Mesothelial cell of epicardium (in vitro differentiated cells): ENCODE results near the gene GYS1. TPM values are rescaled to one million over a fixed set of nuclear protein-coding genes. Genes with fewer than 3 reads are reported as not detected.

ENCODE experiments used
- DNase-seq, 2 experiments: peaks; one replicate each; pipeline ENCODE4 v3.0.0; 2021; ENCODE audit warnings: low spot score in 2 of 2; ENCODE audit not compliant: unreplicated experiment in 2 of 2
- H3K27ac Mint-ChIP-seq: 2 replicates; pipeline ENCODE4 v1.8.0; 2021; ENCODE audit warnings: mixed read lengths
- H3K27me3 Mint-ChIP-seq: 2 replicates; pipeline ENCODE4 v1.8.0; 2021; ENCODE audit warnings: low read depth, mixed read lengths
- H3K36me3 Mint-ChIP-seq: 2 replicates; pipeline ENCODE4 v1.8.0; 2021; ENCODE audit warnings: mixed read lengths
- H3K4me1 Mint-ChIP-seq: 2 replicates; pipeline ENCODE4 v1.8.0; 2021; ENCODE audit warnings: mixed read lengths
- H3K4me3 Mint-ChIP-seq: 2 replicates; pipeline ENCODE4 v1.8.0; 2021; ENCODE audit warnings: mild to moderate bottlenecking, moderate library complexity, mixed read lengths
- H3K9me3 Mint-ChIP-seq: 2 replicates; pipeline ENCODE4 v1.8.0; 2021; ENCODE audit warnings: mixed read lengths
- CTCF ChIP-seq: fragments of 200-600 bp; sonication (generic); IDR thresholded peaks from one replicate; pipeline ENCODE4 v1.5.0; 2021; ENCODE audit warnings: antibody characterized with exemption; ENCODE audit not compliant: unreplicated experiment
- total RNA-seq: library from RNA; stranded (reverse); gene quantifications from 3 replicates; pipeline ENCODE4 v1.2.1, GENCODE V29; 2021

Gene GYS1
- total RNA-seq, 1 donor from 2014 or later = 58.8 TPM

- H3K9me3 Mint-ChIP-seq = no peaks in the 10 kb centered on the region
Measured at GRCh38 chr19:48961051-48961649, 32.0 kb downstream of the GYS1 start.

GRCh38 chr19:48959341-48960239 lies 33.5 kb downstream of the GYS1 start:
- Mint-ChIP-seq H3K27me3 (no peaks in the 10 kb centered on the region), H3K36me3 (peaks cover 21% of the 10 kb centered on the region), H3K9me3 (no peaks in the 10 kb centered on the region), H3K27ac (no peak overlapping the region), H3K4me3 (no peak overlapping the region), H3K4me1 (peaks cover 37% of the 10 kb centered on the region)
- DNase-seq = no peak
- TF ChIP-seq CTCF = no peak

More at GRCh38 chr19:48961051-48961649, 32.0 kb downstream of the GYS1 start:
- TF ChIP-seq CTCF = no peak
- H3K36me3 Mint-ChIP-seq = peaks cover 22% of the 10 kb centered on the region
- no peak for DNase-seq
- H3K4me1 Mint-ChIP-seq = peaks cover 36% of the 10 kb centered on the region
- H3K27ac Mint-ChIP-seq = peak overlapping the region; percentile 64
- H3K27me3 Mint-ChIP-seq = no peaks in the 10 kb centered on the region
- H3K4me3 Mint-ChIP-seq = no peak overlapping the region

- Mint-ChIP-seq H3K27ac (no peak overlapping the region), H3K4me1 (peaks cover 24% of the 10 kb centered on the region), H3K4me3 (no peak overlapping the region), H3K9me3 (no peaks in the 10 kb centered on the region), H3K27me3 (no peaks in the 10 kb centered on the region), H3K36me3 (peaks cover 21% of the 10 kb centered on the region)
- TF ChIP-seq CTCF = no peak
- no peak for DNase-seq
Measured at GRCh38 chr19:48958006-48958405, 35.1 kb downstream of the GYS1 start.

GRCh38 chr19:48955308-48955958 lies 37.7 kb downstream of the GYS1 start:
- peaks cover 18% of the 10 kb centered on the region for H3K36me3 Mint-ChIP-seq
- H3K27me3 Mint-ChIP-seq = no peaks in the 10 kb centered on the region
- no peak for TF ChIP-seq CTCF
- peak overlapping the region; percentile 87 for H3K27ac Mint-ChIP-seq
- no peaks in the 10 kb centered on the region for H3K9me3 Mint-ChIP-seq
- no peak for DNase-seq
- H3K4me1 Mint-ChIP-seq = peaks cover 13% of the 10 kb centered on the region
- peak overlapping the region; percentile 84 for H3K4me3 Mint-ChIP-seq

GRCh38 chr19:48954595-48955307 lies 38.4 kb downstream of the GYS1 start, which contains the start of gene BAX:
TSS of gene BAX (plus strand) at chr19:48954875. CDS start at chr19:48954929, 54 bp downstream.
- DNase-seq = peak; percentile 95 to 96
- TF ChIP-seq CTCF = no peak
- peak within 1 kb of the TSS; percentile 84 for H3K4me3 Mint-ChIP-seq
- no peaks in the 10 kb centered on the region for H3K9me3 Mint-ChIP-seq
- H3K27me3 Mint-ChIP-seq = no peaks in the 10 kb centered on the region
- H3K4me1 Mint-ChIP-seq = peaks cover 13% of the 10 kb centered on the region
- H3K27ac Mint-ChIP-seq = peak within 1 kb of the TSS; percentile 96
- peaks cover 18% of the 10 kb centered on the region for H3K36me3 Mint-ChIP-seq
